ENCODE results near the gene KNL1. TPM values are rescaled to one million over a fixed set of nuclear protein-coding genes. Genes with fewer than 3 reads are reported as not detected.

Gene KNL1
- total and polyA plus RNA-seq, 10 of the 15 experiments (the other 5 are each of a cell fraction or from before 2014, with no cell fraction given), result 10.9 to 55.5 (median 28.4) TPM

DNA sequence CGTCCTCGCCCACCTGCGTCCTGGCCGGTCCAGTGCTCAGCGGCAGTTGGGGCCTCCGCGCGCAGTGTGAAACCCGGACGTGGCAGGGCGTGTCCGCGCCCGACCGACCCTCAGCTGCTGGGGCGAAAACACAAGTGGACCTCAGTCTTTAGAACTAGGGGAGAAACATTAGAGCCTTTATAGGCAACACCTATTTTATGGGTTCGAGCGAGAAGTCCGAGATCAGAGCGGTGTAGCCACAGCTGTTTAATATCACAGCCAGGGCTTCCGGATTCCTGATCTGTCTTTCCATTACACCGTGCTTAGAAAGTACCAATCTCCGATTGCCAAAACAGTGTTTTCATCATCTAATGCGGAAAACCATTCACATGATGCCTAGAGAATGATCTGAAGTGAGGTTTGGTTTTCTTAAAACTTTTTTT lies 101.4 kb downstream of the KNL1 start:
- peaks cover 0 to 5% of the 10 kb centered on the region in 2 experiments; a peak in 3 of 4 replicates for H3K36me3 ChIP-seq (ENCODE audit: control insufficient read depth in 2 of 2, insufficient read depth in 2 of 2, low read length in 1 of 2)
- ChIA-PET POLR2A (interaction anchor here (0.6 to 2.2 kb wide), 11 partner anchors 14 to 353 kb away, joined by 3 to 14 read pairs (median 3); partner anchors contain the start of genes DNAJC17, RPUSD2 and ZFYVE19), SMC1A (ENCODE audit: uncharacterized antibody, unreplicated experiment) (interaction anchor here (0.5 to 2.5 kb wide), 17 partner anchors 13 to 207 kb away, joined by 3 to 14 read pairs (median 4); partner anchors contain the start of gene GCHFR), RAD21 (ENCODE audit: unreplicated experiment) (interaction anchor here (1.2 to 2.0 kb wide), 6 partner anchors 16 to 197 kb away, joined by 3 to 11 read pairs (median 8); partner anchors contain the start of gene CCDC32), CTCF (interaction anchor here (0.7 to 3.1 kb wide), 13 partner anchors 9 to 197 kb away, joined by 3 to 20 read pairs (median 6); partner anchors contain the start of gene C15orf62)
- no peaks in the 10 kb centered on the region for H3K27me3 ChIP-seq (replicated peaks in 1 of 2; ENCODE audit: control insufficient read depth in 2 of 2, insufficient read depth in 2 of 2, low read length in 1 of 2)
- in situ Hi-C loops (cut with MboI) (loop anchor here (5.0 kb wide), 1 partner anchor 57 kb away; no protein-coding TSS in a partner anchor), intact Hi-C loops (cut with micrococcal nuclease; ENCODE audit: unreplicated experiment) (loop anchor here (1.0 to 5.0 kb wide), 3 partner anchors 60 to 197 kb away; partner anchors contain the start of genes KNL1, RMDN3 and VPS18)
- H3K9me3 ChIP-seq (replicated peaks; ENCODE audit: control insufficient read depth, insufficient read depth, low read length), result no peaks in the 10 kb centered on the region
- FAIRE-seq (no peak), ATAC-seq (peak; percentile 61), DNase-seq (ENCODE audit: low read depth, low spot score) (no peak)
- peak overlapping the region; percentile 96 for H3K4me3 ChIP-seq
- TF ChIP-seq, protein P1, sequence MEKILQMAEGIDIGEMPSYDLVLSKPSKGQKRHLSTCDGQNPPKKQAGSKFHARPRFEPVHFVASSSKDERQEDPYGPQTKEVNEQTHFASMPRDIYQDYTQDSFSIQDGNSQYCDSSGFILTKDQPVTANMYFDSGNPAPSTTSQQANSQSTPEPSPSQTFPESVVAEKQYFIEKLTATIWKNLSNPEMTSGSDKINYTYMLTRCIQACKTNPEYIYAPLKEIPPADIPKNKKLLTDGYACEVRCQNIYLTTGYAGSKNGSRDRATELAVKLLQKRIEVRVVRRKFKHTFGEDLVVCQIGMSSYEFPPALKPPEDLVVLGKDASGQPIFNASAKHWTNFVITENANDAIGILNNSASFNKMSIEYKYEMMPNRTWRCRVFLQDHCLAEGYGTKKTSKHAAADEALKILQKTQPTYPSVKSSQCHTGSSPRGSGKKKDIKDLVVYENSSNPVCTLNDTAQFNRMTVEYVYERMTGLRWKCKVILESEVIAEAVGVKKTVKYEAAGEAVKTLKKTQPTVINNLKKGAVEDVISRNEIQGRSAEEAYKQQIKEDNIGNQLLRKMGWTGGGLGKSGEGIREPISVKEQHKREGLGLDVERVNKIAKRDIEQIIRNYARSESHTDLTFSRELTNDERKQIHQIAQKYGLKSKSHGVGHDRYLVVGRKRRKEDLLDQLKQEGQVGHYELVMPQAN (conservative IDR thresholded peaks at IDR 0.05), result 0 out of 2 replicates have a peak, but pooled peaks have one; percentile 71
- TF ChIP-seq GATAD2B (conservative IDR thresholded peaks at IDR 0.05; ENCODE audit: low read depth) (0 out of 2 replicates have a peak, but pooled peaks have one; percentile 25), ZBED1 (IDR thresholded peaks at IDR 0.05; ENCODE audit: borderline replicate concordance) (no peak), BACH1 (IDR thresholded peaks at IDR 0.05; ENCODE audit: borderline replicate concordance) (0 out of 2 replicates have a peak, but pooled peaks have one; percentile 10), TCF3 (IDR thresholded peaks at IDR 0.05; ENCODE audit: borderline replicate concordance, insufficient read depth, low read depth, low read length) (0 out of 2 replicates have a peak, but pooled peaks have one; percentile 31)
- peak overlapping the region; percentile 88 for H2AFZ ChIP-seq (ENCODE audit: control insufficient read depth, low read depth, low read length)
- WGBS (ENCODE audit: insufficient coverage, insufficient replicate concordance, low lambda C conversion rate, missing lambda C conversion rate), result 1% methylated on average over 24 of the region's 24 CpGs
- peak overlapping the region; percentile 86 for H3K27ac ChIP-seq (ENCODE audit: control insufficient read depth, insufficient read depth)
- H4K20me1 ChIP-seq (ENCODE audit: control insufficient read depth, insufficient read depth), result no peaks in the 10 kb centered on the region
- H3K4me2 ChIP-seq (ENCODE audit: control insufficient read depth, insufficient read depth), result peak overlapping the region; percentile 64
- BruUV-seq (replicated peaks), result TSS peak; percentile 69
- peaks cover 2% of the 10 kb centered on the region for H3K4me1 ChIP-seq (ENCODE audit: control insufficient read depth, insufficient read depth, low read length)
- H3K9ac ChIP-seq (ENCODE audit: control insufficient read depth, insufficient read depth, low read length), result peak overlapping the region; percentile 85
- H3K79me2 ChIP-seq (ENCODE audit: control insufficient read depth, insufficient read depth, low read length), result peaks cover 26% of the 10 kb centered on the region

Data from GM12878 (cell line).